Liver (tissue), 3 donors: ENCODE results near the gene SUGCT.

Source experiments
- ATF3 ChIP-seq: IDR thresholded peaks from 2 replicates; pipeline ENCODE4 v1.6.1; 2016; ENCODE audit warnings: antibody characterized with exemption
- CTCF ChIP-seq: fragments of 150-350 bp; IDR thresholded peaks from 2 replicates; pipeline ENCODE4 v1.5.1; 2017; ENCODE audit warnings: improper control_type of control experiment, low read depth, low read length; ENCODE audit not compliant: missing input control
- EGR1 ChIP-seq, 2 donors: IDR thresholded peaks; 2 replicates each; pipeline ENCODE4 v1.6.1; 2016 to 2018; ENCODE audit warnings: antibody characterized with exemption in 2 of 2, low read depth in 2 of 2
- GABPA ChIP-seq, 2 donors: IDR thresholded peaks in 1 of 2; conservative IDR thresholded peaks in 1 of 2; 2 replicates each; pipeline ENCODE4 v1.6.1; 2016; ENCODE audit warnings: antibody characterized with exemption in 2 of 2, mild to moderate bottlenecking in 1 of 2, moderate library complexity in 1 of 2
- HNF4A ChIP-seq, 2 donors: conservative IDR thresholded peaks; 2 replicates each; pipeline ENCODE4 v1.6.1; 2016; ENCODE audit warnings: antibody characterized with exemption in 2 of 2, mild to moderate bottlenecking in 2 of 2
- JUND ChIP-seq, 2 donors: IDR thresholded peaks; 2 replicates each; pipeline ENCODE4 v1.6.1; 2016; ENCODE audit warnings: antibody characterized with exemption in 2 of 2
- MAX ChIP-seq: IDR thresholded peaks from 2 replicates; pipeline ENCODE4 v1.6.1; 2016; ENCODE audit warnings: antibody characterized with exemption
- RAD21 ChIP-seq, 2 donors: IDR thresholded peaks; 2 replicates each; pipeline ENCODE4 v1.6.1; 2016; ENCODE audit warnings: antibody characterized with exemption in 2 of 2, mild to moderate bottlenecking in 2 of 2
- REST ChIP-seq: IDR thresholded peaks from 2 replicates; pipeline ENCODE4 v1.6.1; 2016; ENCODE audit warnings: antibody characterized with exemption, mild to moderate bottlenecking
- RXRA ChIP-seq, 2 donors: IDR thresholded peaks; 2 replicates each; pipeline ENCODE4 v1.6.1; 2017 to 2018; ENCODE audit warnings: antibody characterized with exemption in 2 of 2, mild to moderate bottlenecking in 1 of 2
- TAF1 ChIP-seq: conservative IDR thresholded peaks from 2 replicates; pipeline ENCODE4 v1.6.1; 2016; ENCODE audit warnings: antibody characterized with exemption, mild to moderate bottlenecking
- YY1 ChIP-seq: IDR thresholded peaks from 2 replicates; pipeline ENCODE4 v1.6.1; 2016; ENCODE audit warnings: antibody characterized with exemption, mild to moderate bottlenecking
- ZBTB33 ChIP-seq: IDR thresholded peaks from 2 replicates; pipeline ENCODE4 v1.6.1; 2016; ENCODE audit warnings: antibody characterized with exemption
- donor health status: healthy.
- donor health status: healthy.

GRCh38 chr7:40715053-40715430, 580.2 kb downstream of the SUGCT start:
- TF ChIP-seq CTCF: no peak
- TF ChIP-seq YY1: no peak
- no peak for TF ChIP-seq GABPA (IDR thresholded peaks at IDR 0.05 in 1 of 2, conservative IDR thresholded peaks at IDR 0.05 in 1 of 2)
- no peak for TF ChIP-seq EGR1 (IDR thresholded peaks at IDR 0.05; ENCODE audit: low read depth in 2 of 2)
- no peak for TF ChIP-seq ZBTB33
- TF ChIP-seq ATF3: no peak
- TF ChIP-seq RAD21 (IDR thresholded peaks at IDR 0.05): no peak
- no peak for TF ChIP-seq HNF4A (conservative IDR thresholded peaks at IDR 0.05)
- TF ChIP-seq REST: no peak
- TF ChIP-seq RXRA (IDR thresholded peaks at IDR 0.05): no peak
- TF ChIP-seq JUND (IDR thresholded peaks at IDR 0.05): no peak
- no peak for TF ChIP-seq MAX
- no peak for TF ChIP-seq TAF1
